IMR-90 (cell line): ENCODE data around the gene FAM111A. TPM values are rescaled to one million over a fixed set of nuclear protein-coding genes. Genes with fewer than 3 reads are reported as not detected.
A peak's percentile ranks its signal among the peaks of the same experiment; 100 is the strongest.

ENCODE experiments used
- ATAC-seq: fragments of 200-7000 bp; cut with Tn5 transposase; 2 replicates; pipeline ENCODE4 v1.9.1; 2020; ENCODE audit warnings: low read depth, mild to moderate bottlenecking, moderate library complexity
- BruUV-seq: library from RNA; stranded (reverse); fragments of 400-500 nt; replicated peaks from 2 replicates; lab custom pipeline; 2021; lab: Mats Ljungman, UMichigan
- CTCF ChIA-PET: fragments of 300-600 bp; formaldehyde crosslinking; extraction: SDS; loops from one replicate; lab custom pipeline; 2021; ENCODE audit warnings: antibody characterized with exemption; lab: Yijun Ruan, JAX
- POLR2A ChIA-PET: fragments of 300-600 bp; sonication (Branson Sonifier 250); formaldehyde crosslinking; loops from one replicate; lab custom pipeline; 2022; ENCODE audit warnings: antibody characterized with exemption; ENCODE audit not compliant: unreplicated experiment; lab: Charles Lee
- DNase-seq: peaks from one replicate; pipeline ENCODE4 v3.0.0; 2013
- H2AFZ ChIP-seq: replicated peaks from 2 replicates; pipeline ENCODE3; 2013; ENCODE audit warnings: low read length, mild to moderate bottlenecking; ENCODE audit not compliant: poor library complexity
- H2AK5ac ChIP-seq: 2 replicates; pipeline ENCODE4 v1.6.1; 2013; ENCODE audit warnings: low read depth, low read length, inconsistent platforms
- H2AK9ac ChIP-seq: replicated peaks from 2 replicates; pipeline ENCODE3; 2013; ENCODE audit warnings: mild to moderate bottlenecking, low read depth, low read length, moderate library complexity; ENCODE audit not compliant: poor library complexity
- H2BK120ac ChIP-seq: 2 replicates; pipeline ENCODE4 v1.6.1; 2013; ENCODE audit warnings: low read depth, low read length, inconsistent platforms
- H2BK15ac ChIP-seq: 3 replicates; pipeline ENCODE4 v1.6.1; 2013; ENCODE audit warnings: low read depth, low read length, inconsistent platforms
- H2BK20ac ChIP-seq: 2 replicates; pipeline ENCODE4 v1.6.1; 2013; ENCODE audit warnings: low read depth, mild to moderate bottlenecking, inconsistent platforms, low read length, moderate library complexity
- H2BK5ac ChIP-seq: 2 replicates; pipeline ENCODE4 v1.6.1; 2013; ENCODE audit warnings: mild to moderate bottlenecking, low read depth, low read length, inconsistent platforms; ENCODE audit not compliant: poor library complexity, severe bottlenecking
- H3K14ac ChIP-seq: replicated peaks from 2 replicates; pipeline ENCODE4 v1.6.1; 2013; ENCODE audit warnings: low read depth, low read length, inconsistent platforms
- H3K18ac ChIP-seq: 2 replicates; pipeline ENCODE4 v1.6.1; 2013; ENCODE audit warnings: low read depth, low read length, control low read depth
- H3K23ac ChIP-seq: 2 replicates; pipeline ENCODE4 v1.6.1; 2013; ENCODE audit warnings: low read depth, low read length, inconsistent platforms
- H3K27ac ChIP-seq: 2 replicates; pipeline ENCODE4 v1.5.1; 2013; ENCODE audit warnings: mild to moderate bottlenecking, control low read depth, low read length; ENCODE audit not compliant: insufficient read depth
- H3K27me3 ChIP-seq: 2 replicates; pipeline ENCODE4 v1.6.1; 2013; ENCODE audit warnings: low read length; ENCODE audit not compliant: control insufficient read depth, insufficient read depth
- H3K36me3 ChIP-seq: 2 replicates; pipeline ENCODE4 v1.6.1; 2013; ENCODE audit warnings: low read length, mixed read lengths; ENCODE audit not compliant: control insufficient read depth, insufficient read depth
- H3K4ac ChIP-seq: 2 replicates; pipeline ENCODE4 v1.6.1; 2013; ENCODE audit warnings: low read depth, low read length, inconsistent platforms
- H3K4me1 ChIP-seq: 2 replicates; pipeline ENCODE4 v1.6.1; 2013; ENCODE audit warnings: low read length, mixed read lengths; ENCODE audit not compliant: control insufficient read depth, insufficient read depth
- H3K4me2 ChIP-seq: 2 replicates; pipeline ENCODE4 v1.6.1; 2013; ENCODE audit warnings: low read depth, mild to moderate bottlenecking, control low read depth, low read length, moderate library complexity
- H3K4me3 ChIP-seq: 2 replicates; pipeline ENCODE4 v1.5.1; 2013; ENCODE audit warnings: low read depth, mild to moderate bottlenecking, control low read depth, low read length, moderate library complexity; ENCODE audit not compliant: insufficient read depth
- H3K56ac ChIP-seq: 2 replicates; pipeline ENCODE4 v1.6.1; 2013; ENCODE audit warnings: low read length, inconsistent platforms; ENCODE audit not compliant: insufficient read depth; ENCODE audit errors: extremely low read depth
- H3K79me1 ChIP-seq, 2 experiments: 2 replicates each; pipeline ENCODE4 v1.6.1; 2013; ENCODE audit warnings: low read length in 2 of 2, inconsistent platforms in 1 of 2, low read depth in 1 of 2
- H3K9ac ChIP-seq: 2 replicates; pipeline ENCODE4 v1.6.1; 2013; ENCODE audit warnings: low read depth, low read length, control low read depth
- H3K9me1 ChIP-seq: 2 replicates; pipeline ENCODE4 v1.6.1; 2013; ENCODE audit warnings: low read length, inconsistent platforms; ENCODE audit not compliant: insufficient read depth
- H3K9me3 ChIP-seq: 2 replicates; pipeline ENCODE4 v1.6.1; 2013; ENCODE audit warnings: low read length; ENCODE audit not compliant: control insufficient read depth, insufficient read depth
- H4K20me1 ChIP-seq: 2 replicates; pipeline ENCODE4 v1.6.1; 2013; ENCODE audit warnings: low read length, inconsistent platforms; ENCODE audit not compliant: insufficient read depth
- H4K5ac ChIP-seq: 2 replicates; pipeline ENCODE4 v1.6.1; 2013; ENCODE audit warnings: mild to moderate bottlenecking, low read depth, low read length, control low read depth
- H4K8ac ChIP-seq, 2 experiments: 2 replicates each; pipeline ENCODE4 v1.6.1; 2013; ENCODE audit warnings: low read depth in 2 of 2, low read length in 2 of 2, control low read depth in 1 of 2, inconsistent platforms in 1 of 2
- H4K91ac ChIP-seq: 2 replicates; pipeline ENCODE4 v1.6.1; 2013; ENCODE audit warnings: low read depth, low read length, inconsistent platforms; ENCODE audit not compliant: insufficient read depth
- BHLHE40 ChIP-seq: fragments of 150-350 bp; IDR thresholded peaks from 2 replicates; pipeline ENCODE4 v1.6.1; 2016; ENCODE audit warnings: mild to moderate bottlenecking, low read depth, low read length
- CEBPB ChIP-seq: IDR thresholded peaks from 2 replicates; pipeline ENCODE4 v1.6.1; 2012; ENCODE audit warnings: low read depth, low read length, improper control_type of control experiment
- CHD1 ChIP-seq: IDR thresholded peaks from 2 replicates; pipeline ENCODE4 v1.6.1; 2012; ENCODE audit warnings: low read depth, low read length, improper control_type of control experiment
- ELK1 ChIP-seq: fragments of 150-350 bp; IDR thresholded peaks from 2 replicates; pipeline ENCODE4 v1.6.1; 2016; ENCODE audit warnings: low read depth, mild to moderate bottlenecking, low read length, moderate library complexity, borderline replicate concordance
- FOS ChIP-seq: fragments of 150-350 bp; IDR thresholded peaks from 2 replicates; pipeline ENCODE4 v1.6.1; 2016; ENCODE audit warnings: low read depth, low read length
- MAFK ChIP-seq: IDR thresholded peaks from 2 replicates; pipeline ENCODE4 v1.6.1; 2012; ENCODE audit warnings: low read depth, low read length, improper control_type of control experiment
- MXI1 ChIP-seq: IDR thresholded peaks from 2 replicates; pipeline ENCODE4 v1.6.1; 2012; ENCODE audit warnings: low read depth, mild to moderate bottlenecking, low read length, moderate library complexity, borderline replicate concordance
- NFE2L2 ChIP-seq: fragments of 150-350 bp; IDR thresholded peaks from 2 replicates; pipeline ENCODE4 v1.6.1; 2016; ENCODE audit warnings: low read depth, mild to moderate bottlenecking, low read length
- POLR2A ChIP-seq: IDR thresholded peaks from 2 replicates; pipeline ENCODE4 v1.6.1; 2012; ENCODE audit warnings: mild to moderate bottlenecking, low read depth, low read length
- RCOR1 ChIP-seq: IDR thresholded peaks from 2 replicates; pipeline ENCODE4 v1.6.1; 2012; ENCODE audit warnings: mild to moderate bottlenecking, low read length, improper control_type of control experiment; ENCODE audit not compliant: insufficient replicate concordance
- RFX5 ChIP-seq: IDR thresholded peaks from 2 replicates; pipeline ENCODE4 v1.8.0; 2012; ENCODE audit warnings: low read depth, mild to moderate bottlenecking, low read length, moderate library complexity
- WGBS, 2 experiments: methylation state at CpG; one replicate each; pipeline versions ENCODE4 v1.1.5 to v1.1.7; 2013; ENCODE audit warnings: missing lambda C conversion rate in 2 of 2; ENCODE audit not compliant: insufficient read length in 1 of 2; ENCODE audit errors: extremely low coverage in 2 of 2; 5-methylcytosine and 5-hydroxymethylcytosine counted together
- dilution Hi-C: fragments of 300-500 bp; cut with HindIII; formaldehyde crosslinking; loops from one replicate; pipeline ENCODE4 v1.14.3; 2018; ENCODE audit warnings: low sequenced_read_pairs; ENCODE audit not compliant: unreplicated experiment
- in situ Hi-C: fragments of 300-500 bp; cut with MboI; formaldehyde crosslinking; loops from 3 replicates; pipeline ENCODE4 v1.14.3; 2019; ENCODE audit warnings: low sequenced_read_pairs, inconsistent platforms, mixed read lengths
- intact Hi-C: fragments of 100-400 bp; cut with micrococcal nuclease; formaldehyde crosslinking; loops from 2 replicates; pipeline ENCODE4 v1.10.0; 2022
- polyA plus RNA-seq, 3 experiments: library from polyadenylated mRNA; depleted of rRNA; stranded (reverse); fragments of >200 nt; gene quantifications; 2 replicates each; pipeline ENCODE4 v1.2.3, GENCODE V29; 2012; ENCODE audit warnings: low replicate concordance in 1 of 3
- total RNA-seq: library from RNA; depleted of rRNA; stranded (reverse); fragments of >200 nt; gene quantifications from 2 replicates; pipeline ENCODE4 v1.2.3, GENCODE V29; 2012
- TF ChIP-seq, protein P1 (sequence below): fragments of 150-350 bp; IDR thresholded peaks from 2 replicates; pipeline ENCODE4 v1.6.1; 2017; ENCODE audit warnings: mild to moderate bottlenecking, antibody characterized with exemption, low read length, low read depth
- TF ChIP-seq, protein P2 (sequence below): conservative IDR thresholded peaks from 2 replicates; pipeline ENCODE4 v1.5.1; 2012; ENCODE audit warnings: mild to moderate bottlenecking, low read depth, low read length, improper control_type of control experiment

Gene FAM111A
- total and polyA plus RNA-seq, 2 of the 4 experiments (the other 2 are of a cell fraction) = 19.9 to 36.4 TPM

- H3K9ac ChIP-seq = peak overlapping the region; percentile 88
- peak overlapping the region; percentile 82 for H3K4me3 ChIP-seq
- H2BK20ac ChIP-seq = peak overlapping the region; percentile 64
- ATAC-seq (peak; percentile 5), DNase-seq (peak; percentile 68)
- peaks cover under 1% of the 10 kb centered on the region; the same call in 1 of the 2 replicates for H3K9me1 ChIP-seq
- H3K27me3 ChIP-seq = no peaks in the 10 kb centered on the region
- in situ Hi-C loops = no loop called here
- peak overlapping the region; percentile 57 for H3K14ac ChIP-seq
- dilution Hi-C loops = no loop called here
- peak overlapping the region; percentile 91 for H2AFZ ChIP-seq
- ChIA-PET CTCF (interaction anchor here (0.9 to 1.6 kb wide), 6 partner anchors 14 to 215 kb away, joined by 3 to 13 read pairs (median 3); no protein-coding TSS in a partner anchor), POLR2A (interaction anchor here (0.6 to 1.0 kb wide), 4 partner anchors 17 to 1922 kb away, joined by 3 to 7 read pairs (median 6); no protein-coding TSS in a partner anchor)
- intact Hi-C loops = loop anchor here (2.0 to 5.0 kb wide), 2 partner anchors 35 to 565 kb away; partner anchors contain the start of genes FAM111B, LPXN and ZFP91
- H2BK5ac ChIP-seq = peak overlapping the region; percentile 80
- H4K20me1 ChIP-seq = no peaks in the 10 kb centered on the region
- peak overlapping the region; percentile 77 for H3K56ac ChIP-seq
- H3K36me3 ChIP-seq = peaks cover 1% of the 10 kb centered on the region; the same call in 1 of the 2 replicates
- H4K91ac ChIP-seq = peak overlapping the region; percentile 58
- H3K4me2 ChIP-seq = peak overlapping the region; percentile 90
- peak overlapping the region; percentile 43; the same call in 1 of the 3 replicates for H2BK15ac ChIP-seq
- no peak overlapping the region for H2AK5ac ChIP-seq
- H3K4me1 ChIP-seq = peaks cover 3% of the 10 kb centered on the region
- H3K9me3 ChIP-seq = no peaks in the 10 kb centered on the region
- BruUV-seq = TSS peak; percentile 81
- H4K8ac ChIP-seq = peak overlapping the region; percentile 57 to 82
- peak overlapping the region; percentile 52; the same call in 1 of the 2 replicates for H4K5ac ChIP-seq
- H3K18ac ChIP-seq = peak overlapping the region; percentile 37
- peak overlapping the region; percentile 82 for H3K27ac ChIP-seq
- H2BK120ac ChIP-seq = peak overlapping the region; percentile 87
- peaks cover 5 to 17% of the 10 kb centered on the region in 2 experiments for H3K79me1 ChIP-seq
- no CpG with 5 or more reads among the region's 3 CpGs for whole genome bisulfite sequencing, 2 experiments
- H2AK9ac ChIP-seq = peak overlapping the region; percentile 58
- peak overlapping the region; percentile 68 for H3K23ac ChIP-seq
- peak overlapping the region; percentile 79 for H3K4ac ChIP-seq
- TF ChIP-seq RFX5 (no peak), CEBPB (no peak), RCOR1 (no peak), POLR2A (no peak), FOS (no peak), ELK1 (no peak), BHLHE40 (no peak), NFE2L2 (no peak), MAFK (no peak), MXI1 (no peak), CHD1 (no peak)
- TF ChIP-seq, protein P1, sequence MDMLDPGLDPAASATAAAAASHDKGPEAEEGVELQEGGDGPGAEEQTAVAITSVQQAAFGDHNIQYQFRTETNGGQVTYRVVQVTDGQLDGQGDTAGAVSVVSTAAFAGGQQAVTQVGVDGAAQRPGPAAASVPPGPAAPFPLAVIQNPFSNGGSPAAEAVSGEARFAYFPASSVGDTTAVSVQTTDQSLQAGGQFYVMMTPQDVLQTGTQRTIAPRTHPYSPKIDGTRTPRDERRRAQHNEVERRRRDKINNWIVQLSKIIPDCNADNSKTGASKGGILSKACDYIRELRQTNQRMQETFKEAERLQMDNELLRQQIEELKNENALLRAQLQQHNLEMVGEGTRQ = no peak
- TF ChIP-seq, protein P2, sequence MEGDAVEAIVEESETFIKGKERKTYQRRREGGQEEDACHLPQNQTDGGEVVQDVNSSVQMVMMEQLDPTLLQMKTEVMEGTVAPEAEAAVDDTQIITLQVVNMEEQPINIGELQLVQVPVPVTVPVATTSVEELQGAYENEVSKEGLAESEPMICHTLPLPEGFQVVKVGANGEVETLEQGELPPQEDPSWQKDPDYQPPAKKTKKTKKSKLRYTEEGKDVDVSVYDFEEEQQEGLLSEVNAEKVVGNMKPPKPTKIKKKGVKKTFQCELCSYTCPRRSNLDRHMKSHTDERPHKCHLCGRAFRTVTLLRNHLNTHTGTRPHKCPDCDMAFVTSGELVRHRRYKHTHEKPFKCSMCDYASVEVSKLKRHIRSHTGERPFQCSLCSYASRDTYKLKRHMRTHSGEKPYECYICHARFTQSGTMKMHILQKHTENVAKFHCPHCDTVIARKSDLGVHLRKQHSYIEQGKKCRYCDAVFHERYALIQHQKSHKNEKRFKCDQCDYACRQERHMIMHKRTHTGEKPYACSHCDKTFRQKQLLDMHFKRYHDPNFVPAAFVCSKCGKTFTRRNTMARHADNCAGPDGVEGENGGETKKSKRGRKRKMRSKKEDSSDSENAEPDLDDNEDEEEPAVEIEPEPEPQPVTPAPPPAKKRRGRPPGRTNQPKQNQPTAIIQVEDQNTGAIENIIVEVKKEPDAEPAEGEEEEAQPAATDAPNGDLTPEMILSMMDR = no peak
These were observed 789 bp upstream of the FAM111A start for GRCh38 chr11:59141673-59142460.
